Mesothelial cell of epicardium (in vitro differentiated cells): ENCODE measurements around the gene TRIM56. TPM values are rescaled to one million over a fixed set of nuclear protein-coding genes. Genes with fewer than 3 reads are reported as not detected.
A peak's percentile ranks its signal among the peaks of the same experiment; 100 is the strongest.
"Not testable (repeated sequence)": the region's sequence is repeated elsewhere in the genome, so short reads cannot be mapped to it uniquely, and the experiment has no call there.

Experiments
- DNase-seq, 2 experiments: peaks; one replicate each; pipeline ENCODE4 v3.0.0; 2021; ENCODE audit warnings: low spot score in 2 of 2; ENCODE audit not compliant: unreplicated experiment in 2 of 2
- H3K27ac Mint-ChIP-seq: 2 replicates; pipeline ENCODE4 v1.8.0; 2021; ENCODE audit warnings: mixed read lengths
- H3K27me3 Mint-ChIP-seq: 2 replicates; pipeline ENCODE4 v1.8.0; 2021; ENCODE audit warnings: low read depth, mixed read lengths
- H3K36me3 Mint-ChIP-seq: 2 replicates; pipeline ENCODE4 v1.8.0; 2021; ENCODE audit warnings: mixed read lengths
- H3K4me1 Mint-ChIP-seq: 2 replicates; pipeline ENCODE4 v1.8.0; 2021; ENCODE audit warnings: mixed read lengths
- H3K4me3 Mint-ChIP-seq: 2 replicates; pipeline ENCODE4 v1.8.0; 2021; ENCODE audit warnings: mild to moderate bottlenecking, moderate library complexity, mixed read lengths
- H3K9me3 Mint-ChIP-seq: 2 replicates; pipeline ENCODE4 v1.8.0; 2021; ENCODE audit warnings: mixed read lengths
- CTCF ChIP-seq: fragments of 200-600 bp; sonication (generic); IDR thresholded peaks from one replicate; pipeline ENCODE4 v1.5.0; 2021; ENCODE audit warnings: antibody characterized with exemption; ENCODE audit not compliant: unreplicated experiment
- total RNA-seq: library from RNA; stranded (reverse); gene quantifications from 3 replicates; pipeline ENCODE4 v1.2.1, GENCODE V29; 2021

Gene TRIM56
- total RNA-seq, 1 donor from 2014 or later = 39.6 TPM

- H3K4me3 Mint-ChIP-seq = no peak overlapping the region
- H3K4me1 Mint-ChIP-seq = peaks cover 39% of the 10 kb centered on the region
- no peak for TF ChIP-seq CTCF
- peaks cover 3% of the 10 kb centered on the region for H3K36me3 Mint-ChIP-seq
- DNase-seq = no peak
- H3K27me3 Mint-ChIP-seq = no peaks in the 10 kb centered on the region
- no peak overlapping the region for H3K27ac Mint-ChIP-seq
- H3K9me3 Mint-ChIP-seq = peaks cover 3% of the 10 kb centered on the region
These were observed 44.4 kb downstream of the TRIM56 start for GRCh38 chr7:101129603-101130117.

GRCh38 chr7:101132626-101133600 is 47.6 kb downstream of the TRIM56 start:
- not testable (repeated sequence) for DNase-seq, H3K36me3 Mint-ChIP-seq, H3K27me3 Mint-ChIP-seq, H3K9me3 Mint-ChIP-seq, H3K27ac Mint-ChIP-seq, H3K4me3 Mint-ChIP-seq
- H3K4me1 Mint-ChIP-seq = peaks cover 16% of the 10 kb centered on the region

- no peak for TF ChIP-seq CTCF
- H3K36me3 Mint-ChIP-seq = peaks cover 3% of the 10 kb centered on the region
- no peak overlapping the region for H3K4me3 Mint-ChIP-seq
- peak overlapping the region; percentile 44 for H3K27ac Mint-ChIP-seq
- DNase-seq = no peak
- H3K4me1 Mint-ChIP-seq = peaks cover 19% of the 10 kb centered on the region
- H3K27me3 Mint-ChIP-seq = no peaks in the 10 kb centered on the region
- H3K9me3 Mint-ChIP-seq = no peaks in the 10 kb centered on the region
These were observed 48.5 kb downstream of the TRIM56 start for GRCh38 chr7:101133621-101134398.

GRCh38 chr7:101134399-101134980 is 49.2 kb downstream of the TRIM56 start:
- Mint-ChIP-seq H3K27me3 (no peaks in the 10 kb centered on the region), H3K4me3 (no peak overlapping the region), H3K27ac (peak overlapping the region; percentile 19), H3K9me3 (no peaks in the 10 kb centered on the region), H3K4me1 (peaks cover 19% of the 10 kb centered on the region), H3K36me3 (peaks cover 3% of the 10 kb centered on the region)
- no peak for DNase-seq
- TF ChIP-seq CTCF = no peak

- H3K9me3 Mint-ChIP-seq = no peaks in the 10 kb centered on the region
- peaks cover 24% of the 10 kb centered on the region for H3K4me1 Mint-ChIP-seq
- H3K27ac Mint-ChIP-seq = peak overlapping the region; percentile 11
- H3K4me3 Mint-ChIP-seq = no peak overlapping the region
- no peak for DNase-seq
- TF ChIP-seq CTCF = no peak
- H3K27me3 Mint-ChIP-seq = no peaks in the 10 kb centered on the region
- H3K36me3 Mint-ChIP-seq = no peaks in the 10 kb centered on the region
These were observed 52.5 kb downstream of the TRIM56 start for GRCh38 chr7:101137651-101138212.
